ENCODE measurements around the gene CTAGE9. TPM values are rescaled to one million over a fixed set of nuclear protein-coding genes. Genes with fewer than 3 reads are reported as not detected.

The CTAGE9 gene
- total RNA-seq, 1 experiment from 2014 or later, result not detected

DNA sequence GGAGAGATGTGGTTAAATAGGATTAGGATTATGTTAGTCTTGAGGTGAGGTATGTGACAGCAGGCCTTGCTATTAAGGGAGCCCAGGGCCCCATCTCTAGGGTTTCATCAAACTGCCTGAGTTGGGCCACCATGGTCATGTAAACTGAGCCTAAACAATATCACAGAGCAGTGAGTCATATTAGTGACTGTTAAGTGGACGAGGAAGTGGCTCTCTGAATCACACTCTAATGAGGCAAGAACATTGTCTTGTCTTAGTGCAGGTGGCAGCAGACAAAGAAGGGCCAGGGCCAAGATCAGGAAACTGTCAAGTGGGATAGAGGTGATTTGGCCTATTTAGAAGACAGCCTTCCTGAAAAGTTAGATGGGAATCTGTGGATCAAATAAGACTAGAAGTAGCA, 50.6 kb downstream of the CTAGE9 start:
- Histone ChIP-seq H2AFZ (ENCODE audit: low read length) (no peak overlapping the region), H3K14ac (ENCODE audit: insufficient read depth, low read length) (no peak overlapping the region), H3K4me1 (ENCODE audit: insufficient read depth, low read length) (no peaks in the 10 kb centered on the region; the same call in 1 of the 2 replicates), H3K79me2 (ENCODE audit: insufficient read depth, low read length) (no peaks in the 10 kb centered on the region), H3K18ac (ENCODE audit: insufficient read length, low read depth, low read length) (no peak overlapping the region), H3K23ac (ENCODE audit: insufficient read length, low read depth, low read length) (no peak overlapping the region), H4K5ac (ENCODE audit: insufficient read length, low read depth, low read length) (no peak overlapping the region), H3K9me3 (ENCODE audit: control insufficient read depth, low read depth, low read length) (no peaks in the 10 kb centered on the region), H2BK120ac (ENCODE audit: low read depth, low read length, poor library complexity, severe bottlenecking) (no peak overlapping the region), H3K79me1 (ENCODE audit: insufficient read depth, low read depth, low read length, poor library complexity, severe bottlenecking) (no peaks in the 10 kb centered on the region), H3K9ac (ENCODE audit: extremely low read depth, insufficient read length, low read length) (no peak overlapping the region), H3T11ph (ENCODE audit: low read length) (no peak overlapping the region), H4K20me1 (ENCODE audit: control insufficient read depth, insufficient read depth, insufficient read length) (no peaks in the 10 kb centered on the region), H3K23me2 (ENCODE audit: insufficient read length, low read depth, low read length, poor library complexity, severe bottlenecking) (no peaks in the 10 kb centered on the region), H4K91ac (ENCODE audit: insufficient read length, low read depth, low read length) (no peak overlapping the region), H2BK15ac (ENCODE audit: low read depth, low read length) (no peak overlapping the region), H2AK5ac (ENCODE audit: insufficient read length, low read length) (no peak overlapping the region), H3K27me3 (ENCODE audit: insufficient read depth, low read length) (no peaks in the 10 kb centered on the region), H3K4me2 (ENCODE audit: insufficient read depth, insufficient read length, low read length) (no peak overlapping the region), H2BK20ac (ENCODE audit: low read depth, low read length, poor library complexity, severe bottlenecking) (no peak overlapping the region), H2BK12ac (ENCODE audit: insufficient read length, low read depth, low read length) (no peak overlapping the region), H2BK5ac (ENCODE audit: insufficient read length, low read length) (no peak overlapping the region), H3K27ac (ENCODE audit: insufficient read length, low read depth, low read length) (no peak overlapping the region), H3K56ac (ENCODE audit: insufficient read length, low read depth, low read length) (no peak overlapping the region), H3K4ac (ENCODE audit: low read depth, low read length) (no peak overlapping the region), H4K8ac (replicated peaks; ENCODE audit: insufficient read length, low read depth, low read length) (no peak overlapping the region)
- H3K4me1 Mint-ChIP-seq, result no peaks in the 10 kb centered on the region; a peak in 1 of 4 replicates
- no CpG with 5 or more reads among the region's 1 CpG for WGBS (ENCODE audit: extremely low coverage, insufficient read length, low lambda C conversion rate)
- no peak overlapping the region for H3K27ac Mint-ChIP-seq
- no peak for DNase-seq
- no peaks in the 10 kb centered on the region for H3K9me3 Mint-ChIP-seq
- H3K36me3 Mint-ChIP-seq (ENCODE audit: insufficient read depth in 1 of 3, low read depth in 3 of 3), result no peaks in the 10 kb centered on the region
- TF ChIP-seq, protein P1, sequence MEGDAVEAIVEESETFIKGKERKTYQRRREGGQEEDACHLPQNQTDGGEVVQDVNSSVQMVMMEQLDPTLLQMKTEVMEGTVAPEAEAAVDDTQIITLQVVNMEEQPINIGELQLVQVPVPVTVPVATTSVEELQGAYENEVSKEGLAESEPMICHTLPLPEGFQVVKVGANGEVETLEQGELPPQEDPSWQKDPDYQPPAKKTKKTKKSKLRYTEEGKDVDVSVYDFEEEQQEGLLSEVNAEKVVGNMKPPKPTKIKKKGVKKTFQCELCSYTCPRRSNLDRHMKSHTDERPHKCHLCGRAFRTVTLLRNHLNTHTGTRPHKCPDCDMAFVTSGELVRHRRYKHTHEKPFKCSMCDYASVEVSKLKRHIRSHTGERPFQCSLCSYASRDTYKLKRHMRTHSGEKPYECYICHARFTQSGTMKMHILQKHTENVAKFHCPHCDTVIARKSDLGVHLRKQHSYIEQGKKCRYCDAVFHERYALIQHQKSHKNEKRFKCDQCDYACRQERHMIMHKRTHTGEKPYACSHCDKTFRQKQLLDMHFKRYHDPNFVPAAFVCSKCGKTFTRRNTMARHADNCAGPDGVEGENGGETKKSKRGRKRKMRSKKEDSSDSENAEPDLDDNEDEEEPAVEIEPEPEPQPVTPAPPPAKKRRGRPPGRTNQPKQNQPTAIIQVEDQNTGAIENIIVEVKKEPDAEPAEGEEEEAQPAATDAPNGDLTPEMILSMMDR (conservative IDR thresholded peaks at IDR 0.05), result no peak
- H3K27me3 Mint-ChIP-seq (ENCODE audit: low read depth), result no peaks in the 10 kb centered on the region
- H3K4me3 Mint-ChIP-seq, result no peak overlapping the region; a peak in 1 of 5 replicates

Other genes starting within 250 kb of the CTAGE9 start
- gene ARG1, start 137.8 kb downstream of the CTAGE9 start, total RNA-seq (2021), result not detected in 2 replicates
- gene MED23, start 82.8 kb downstream of the CTAGE9 start, total RNA-seq (2021), result 13.6 and 16.2 TPM in 2 replicates
- 0.09 and 0.15 TPM in 2 replicates for gene ENPP3, start 73.7 kb downstream of the CTAGE9 start, total RNA-seq (2021)
- gene OR2A4, start 9.6 kb downstream of the CTAGE9 start, total RNA-seq (2021), result not detected in 2 replicates
- 21.1 and 22.5 TPM in 2 replicates for gene ENPP1, start 97.0 kb upstream of the CTAGE9 start, total RNA-seq (2021)
- 44.1 and 44.4 TPM in 2 replicates for gene CCN2, start 240.4 kb upstream of the CTAGE9 start, total RNA-seq (2021)